Lower leg skin (tissue), 3 donors: Measurements from ENCODE around the gene PDK1.
"Not testable (repeated sequence)": the region's sequence is repeated elsewhere in the genome, so short reads cannot be mapped to it uniquely, and the experiment has no call there.

Source experiments
- CTCF ChIP-seq, 3 donors: fragments of 450-650 bp; IDR thresholded peaks; one replicate each; pipeline ENCODE4 v1.5.1; 2016; ENCODE audit warnings: antibody characterized with exemption in 3 of 3, mild to moderate bottlenecking in 3 of 3, moderate library complexity in 2 of 3
- POLR2A ChIP-seq, 2 donors: fragments of 450-650 bp; IDR thresholded peaks; one replicate each; pipeline ENCODE4 v1.6.1; 2016 to 2017; ENCODE audit warnings: antibody characterized with exemption in 2 of 2, mild to moderate bottlenecking in 1 of 2, moderate library complexity in 1 of 2

DNA sequence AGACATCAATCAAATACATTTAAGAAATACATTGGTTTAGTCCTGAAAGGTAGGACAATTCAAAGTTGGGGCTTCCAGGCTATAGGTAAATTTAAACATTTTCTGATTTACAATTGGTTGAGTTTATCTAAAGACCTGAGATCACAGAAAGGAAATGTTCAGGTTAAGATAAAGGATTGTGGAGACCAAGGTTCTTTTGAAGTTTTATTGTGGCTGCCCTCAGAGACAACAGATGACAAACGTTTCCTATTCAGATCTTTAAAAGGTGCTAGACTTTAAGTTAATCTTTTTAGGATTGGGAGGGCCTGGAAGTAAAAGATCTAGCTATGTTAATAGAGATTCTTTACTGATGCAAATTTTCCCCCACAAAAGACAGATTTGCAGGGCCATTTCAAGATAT lies 6.1 kb upstream of the PDK1 start:
- TF ChIP-seq POLR2A, CTCF (IDR thresholded peaks at IDR 0.05): not testable (repeated sequence)
